NT2/D1 (cell line): ENCODE measurements around the gene INPP4A.

Experiments used
- SUZ12 ChIP-seq: IDR thresholded peaks from 2 replicates; pipeline ENCODE4 v1.6.1; 2011; ENCODE audit not compliant: insufficient read length, insufficient read depth; ENCODE audit errors: extremely low read depth
- YY1 ChIP-seq: IDR thresholded peaks from 2 replicates; pipeline ENCODE4 v1.6.1; 2011; ENCODE audit not compliant: insufficient read length, insufficient read depth

GRCh38 chr2:98533547-98533946, 88.9 kb downstream of the INPP4A start:
- TF ChIP-seq SUZ12 (no peak), YY1 (no peak)
